Left lung (tissue), 10 donors: ENCODE measurements around the gene MYH9. TPM values are rescaled to one million over a fixed set of nuclear protein-coding genes. Genes with fewer than 3 reads are reported as not detected.

Experiments used
- ATAC-seq: fragments of 200-7000 bp; cut with Tn5 transposase; one replicate; pipeline ENCODE4 v1.9.1; 2020; ENCODE audit warnings: moderate library complexity
- DNase-seq, 4 donors: peaks; one replicate each; pipeline ENCODE4 v3.0.0-alpha.2; 2013 to 2020
- H3K27ac ChIP-seq, 2 donors: fragments of 200-600 bp; sonication (generic) in 1 of 2; one replicate each; pipeline versions ENCODE4 v1.5.0 to v1.8.0; 2020 to 2021
- H3K27me3 ChIP-seq, 2 donors: fragments of 200-600 bp; sonication (generic) in 1 of 2; one replicate each; pipeline versions ENCODE4 v1.5.0 to v1.8.0; 2020 to 2021
- H3K36me3 ChIP-seq, 2 donors: fragments of 200-600 bp; sonication (generic) in 1 of 2; one replicate each; pipeline versions ENCODE4 v1.5.0 to v1.8.0; 2020 to 2021
- H3K4me1 ChIP-seq, 2 donors: fragments of 200-600 bp; one replicate each; pipeline ENCODE4 v1.8.0; 2021
- H3K4me3 ChIP-seq, 2 donors: fragments of 200-600 bp; sonication (generic) in 1 of 2; one replicate each; pipeline versions ENCODE4 v1.5.0 to v1.8.0; 2020 to 2021; ENCODE audit warnings: mild to moderate bottlenecking in 1 of 2
- H3K9me3 ChIP-seq, 2 donors: fragments of 200-600 bp; sonication (generic) in 1 of 2; one replicate each; pipeline versions ENCODE4 v1.5.0 to v1.8.0; 2020 to 2021
- CTCF ChIP-seq, 2 donors: fragments of 200-600 bp; sonication (generic) in 1 of 2; IDR thresholded peaks; one replicate each; pipeline versions ENCODE4 v1.5.0 to v1.8.0; 2021; ENCODE audit warnings: antibody characterized with exemption in 2 of 2
- intact Hi-C, 2 donors: fragments of 100-400 bp; cut with DNase I; formaldehyde crosslinking; loops; one replicate each; pipeline versions ENCODE4 v1.11.2 to v1.14.2; 2022
- polyA plus RNA-seq, 6 donors: library from polyadenylated mRNA; unstranded; fragments of 120-200 nt; gene quantifications; one replicate each; pipeline ENCODE4 v1.2.1, GENCODE V29; 2013; ENCODE audit not compliant: insufficient read length in 6 of 6
- total RNA-seq, 2 donors: library from RNA; stranded (reverse); fragmentation: NEBNext Ultra II Directional; extraction: Animal tissue kit (Norgen Biotek cat#: 25700); gene quantifications; one replicate each; pipeline ENCODE4 v1.2.1, GENCODE V29; 2021
- donor health status: DM: no; HTN: yes; CAD: no.
- donor health status: DM: no; HTN: no; CAD: no.

The MYH9 gene
- total and polyA plus RNA-seq, 8 donors = 225 to 761 (median 270) TPM

- no peak overlapping the region for H3K4me3 ChIP-seq
- no peaks in the 10 kb centered on the region for H3K9me3 ChIP-seq
- H3K27ac ChIP-seq = peak overlapping the region; percentile 90 to 94
- intact Hi-C loops = loop anchor here in 1 of 2 donors (10.0 kb wide), 1 partner anchor 51 kb away; the partner anchor contains the start of gene MYH9
- TF ChIP-seq CTCF (IDR thresholded peaks at IDR 0.05) = no peak
- ATAC-seq = peak; percentile 8
- H3K27me3 ChIP-seq = no peaks in the 10 kb centered on the region
- peaks cover 0 to 67% of the 10 kb centered on the region in 2 donors for H3K36me3 ChIP-seq
- H3K4me1 ChIP-seq = peaks cover 93 to 100% of the 10 kb centered on the region in 2 donors
- DNase-seq = no peak
Measured at GRCh38 chr22:36333644-36334043, 54.1 kb downstream of the MYH9 start.

- DNase-seq (peak in 2 of 4 donors; percentile 58 to 75), ATAC-seq (peak; percentile 6)
- H3K27ac ChIP-seq = peak overlapping the region; percentile 90 to 94
- H3K4me1 ChIP-seq = peaks cover 92 to 100% of the 10 kb centered on the region in 2 donors
- intact Hi-C loops = loop anchor here in 1 of 2 donors (10.0 kb wide), 1 partner anchor 52 kb away; the partner anchor contains the start of gene MYH9
- TF ChIP-seq CTCF (IDR thresholded peaks at IDR 0.05) = no peak
- H3K4me3 ChIP-seq = peak overlapping the region in 1 of 2 donors; percentile 3
- H3K36me3 ChIP-seq = peaks cover 0 to 65% of the 10 kb centered on the region in 2 donors
- no peaks in the 10 kb centered on the region for H3K9me3 ChIP-seq
- no peaks in the 10 kb centered on the region for H3K27me3 ChIP-seq
Measured at GRCh38 chr22:36332623-36333332, 55.0 kb downstream of the MYH9 start.

- Histone ChIP-seq H3K4me1 (peaks cover 94 to 100% of the 10 kb centered on the region in 2 donors), H3K36me3 (peaks cover 0 to 65% of the 10 kb centered on the region in 2 donors), H3K27ac (peak overlapping the region; percentile 90 to 94), H3K9me3 (no peaks in the 10 kb centered on the region), H3K27me3 (no peaks in the 10 kb centered on the region), H3K4me3 (peak overlapping the region in 1 of 2 donors; percentile 3)
- intact Hi-C loops = loop anchor here in 1 of 2 donors (10.0 kb wide), 1 partner anchor 53 kb away; the partner anchor contains the start of gene MYH9
- ATAC-seq (peak; percentile 12), DNase-seq (peak in 3 of 4 donors; percentile 63 to 89 (median 77))
- TF ChIP-seq CTCF (IDR thresholded peaks at IDR 0.05) = no peak
Measured at GRCh38 chr22:36331912-36332622, 55.7 kb downstream of the MYH9 start.

GRCh38 chr22:36331306-36331911 is 56.4 kb downstream of the MYH9 start:
- Histone ChIP-seq H3K36me3 (peaks cover 0 to 65% of the 10 kb centered on the region in 2 donors), H3K4me3 (peak overlapping the region in 1 of 2 donors; percentile 3), H3K4me1 (peaks cover 88 to 100% of the 10 kb centered on the region in 2 donors), H3K27ac (peak overlapping the region; percentile 90 to 94), H3K9me3 (no peaks in the 10 kb centered on the region), H3K27me3 (no peaks in the 10 kb centered on the region)
- ATAC-seq (peak; percentile 59), DNase-seq (peak in 3 of 4 donors; percentile 61 to 94 (median 90))
- no peak for TF ChIP-seq CTCF (IDR thresholded peaks at IDR 0.05)
- intact Hi-C loops = loop anchor here in 1 of 2 donors (10.0 kb wide), 1 partner anchor 53 kb away; the partner anchor contains the start of gene MYH9
